ENCODE measurements around the gene MORN1. TPM values are rescaled to one million over a fixed set of nuclear protein-coding genes. Genes with fewer than 3 reads are reported as not detected.
A peak's percentile ranks its signal among the peaks of the same experiment; 100 is the strongest.

The MORN1 gene
- total and polyA plus RNA-seq, 9 of the 15 experiments (the other 6 are each of a cell fraction or from before 2014, with no cell fraction given), result 0.24 to 9.3 (median 4.2) TPM

DNA sequence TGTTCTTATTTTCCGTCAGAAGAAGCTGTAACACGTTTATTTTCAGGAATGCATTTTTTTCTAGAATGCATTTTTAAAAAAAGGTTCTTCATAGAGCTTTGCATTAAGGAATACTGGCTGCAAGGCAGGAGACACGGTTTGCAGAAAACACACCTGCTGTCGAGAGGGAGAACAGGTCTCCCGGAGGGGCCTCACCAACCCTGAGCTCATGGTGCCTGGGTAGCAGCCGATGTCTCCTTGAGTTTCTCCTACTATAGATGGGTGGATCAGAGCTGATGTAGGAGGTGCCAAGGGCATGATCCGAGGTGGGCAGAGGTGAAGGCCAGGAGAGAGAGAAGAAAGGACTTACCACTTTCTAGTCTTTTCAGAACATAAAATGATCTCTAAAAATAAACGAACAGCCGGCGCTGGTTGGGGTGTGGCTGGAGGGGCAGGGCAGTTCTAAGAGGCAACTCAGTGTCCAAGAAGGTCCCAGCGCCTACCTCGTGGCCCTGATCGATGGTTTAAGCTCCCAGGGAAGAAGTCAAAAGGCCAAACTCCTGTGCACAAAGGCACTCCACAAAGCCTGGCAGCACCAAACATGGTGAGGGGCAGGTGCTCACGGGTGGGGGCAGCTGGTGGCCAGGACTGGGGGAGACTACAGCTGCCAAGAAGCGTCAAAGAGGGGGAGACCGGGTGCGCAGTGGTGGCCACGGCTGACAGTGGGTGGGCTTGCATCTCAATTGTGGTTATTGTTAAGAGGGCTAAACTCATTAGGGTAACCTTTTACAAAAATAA is 12.2 kb downstream of the MORN1 start:
- in situ Hi-C loops (cut with MboI) (loop anchor here (10.0 kb wide), 1 partner anchor 184 kb away; the partner anchor contains the start of gene FAAP20), intact Hi-C loops (cut with micrococcal nuclease) (loop anchor here (10.0 kb wide), 1 partner anchor 64 kb away; no protein-coding TSS in a partner anchor)
- DNase-seq (ENCODE audit: extremely low read depth in 1 of 4, low spot score in 3 of 4) (no peak), ATAC-seq (no peak), FAIRE-seq (no peak)
- TF ChIP-seq KDM5B (IDR thresholded peaks at IDR 0.05; ENCODE audit: insufficient replicate concordance, low read depth, low read length) (peak; percentile 31), XRCC4 (IDR thresholded peaks at IDR 0.05; ENCODE audit: extremely low read depth, insufficient read depth, insufficient read length) (no peak), HDAC3 (IDR thresholded peaks at IDR 0.05; ENCODE audit: borderline replicate concordance, partially characterized antibody) (no peak), KLF16 (IDR thresholded peaks at IDR 0.05) (no peak)
- no peak overlapping the region for H2AFZ ChIP-seq (ENCODE audit: low read depth, low read length)
- H3K4me3 ChIP-seq, result no peak overlapping the region
- H3K9me3 ChIP-seq (replicated peaks; ENCODE audit: control insufficient read depth, insufficient read depth, low read depth, low read length), result no peaks in the 10 kb centered on the region
- 9% methylated on average over 18 of the region's 18 CpGs for WGBS (ENCODE audit: insufficient coverage, low coverage, missing lambda C conversion rate)
- peaks cover 21% of the 10 kb centered on the region for H4K20me1 ChIP-seq (replicated peaks; ENCODE audit: control insufficient read depth, insufficient read depth, low read length)
- peaks cover 0 to 60% of the 10 kb centered on the region in 2 experiments; a peak in 2 of 5 replicates for H3K4me1 ChIP-seq (replicated peaks in 1 of 2; ENCODE audit: control insufficient read depth in 2 of 2, insufficient read depth in 2 of 2, low read length in 2 of 2)
- H3K36me3 ChIP-seq (ENCODE audit: control insufficient read depth, insufficient read depth, low read length), result no peaks in the 10 kb centered on the region
- no peaks in the 10 kb centered on the region for H3K9me1 ChIP-seq (ENCODE audit: control insufficient read depth, insufficient read depth, low read length)
- no peak overlapping the region for H3K9ac ChIP-seq (ENCODE audit: insufficient read depth in 1 of 2, low read depth in 2 of 2, low read length in 2 of 2)
- no peak overlapping the region for H3K27ac ChIP-seq (ENCODE audit: extremely low read depth, low read depth, low read length)
- no peak overlapping the region for H3K4me2 ChIP-seq (ENCODE audit: insufficient read depth, low read length)
- CTCF ChIA-PET (ENCODE audit: low intra/inter-chr PET ratio), result interaction anchor here (1.6 kb wide), 1 partner anchor 184 kb away, joined by 4 read pairs; no protein-coding TSS in a partner anchor
- H3K79me2 ChIP-seq (ENCODE audit: control insufficient read depth, insufficient read depth, low read length), result no peaks in the 10 kb centered on the region
- BruUV-seq (replicated peaks), result no TSS peak
- H3K27me3 ChIP-seq (ENCODE audit: control insufficient read depth in 2 of 2, insufficient read depth in 2 of 2, low read length in 2 of 2), result peaks cover 41 to 75% of the 10 kb centered on the region in 2 experiments; a peak in 4 of 5 replicates
- POLR2A ChIA-PET, result interaction anchor here (0.6 to 1.3 kb wide), 4 partner anchors 12 to 247 kb away, joined by 3 to 5 read pairs (median 4); partner anchors contain the start of genes MORN1 and RER1

Measured in K562 (cell line).